Endothelial cell of umbilical vein (primary cell): Measurements from ENCODE around the gene NAPA. TPM values are rescaled to one million over a fixed set of nuclear protein-coding genes. Genes with fewer than 3 reads are reported as not detected.

Experiments
- BruUV-seq: library from RNA; stranded (reverse); fragments of 400-500 nt; replicated peaks from 2 replicates; lab custom pipeline; 2021; lab: Mats Ljungman, UMichigan
- CTCF ChIA-PET: fragments of 300-600, 350-600 bp; sonication (Branson Sonifier 250); formaldehyde crosslinking; loops from one replicate; lab custom pipeline; 2021; ENCODE audit warnings: antibody characterized with exemption, inconsistent platforms; lab: Charles Lee
- POLR2A ChIA-PET: fragments of 300-600, 350-600 bp; sonication (Branson Sonifier 250); formaldehyde crosslinking; loops from one replicate; lab custom pipeline; 2021; ENCODE audit warnings: antibody characterized with exemption, inconsistent platforms; lab: Charles Lee
- DNase-seq: peaks from one replicate; pipeline ENCODE4 v3.0.0-alpha.2; 2011; ENCODE audit warnings: low read depth, low spot score
- FAIRE-seq: peaks from 2 replicates; lab custom pipeline; 2011; peaks lifted over from hg19 to GRCh38; lab: Jason Lieb, UNC
- H2AFZ ChIP-seq: 2 replicates; pipeline ENCODE4 v1.6.0; 2012; ENCODE audit warnings: low read depth, low read length, control low read depth, inconsistent platforms
- H3K27ac ChIP-seq: 2 replicates; pipeline ENCODE4 v1.5.1; 2011; ENCODE audit warnings: low read depth, mild to moderate bottlenecking, control low read depth, low read length, moderate library complexity; ENCODE audit not compliant: insufficient read depth
- H3K27me3 ChIP-seq, 2 experiments: 2 replicates each; pipeline versions ENCODE4 v1.6.0 to v1.6.1; 2011; ENCODE audit warnings: low read length in 2 of 2, mixed read lengths in 1 of 2; ENCODE audit not compliant: control insufficient read depth in 2 of 2, insufficient read depth in 2 of 2
- H3K36me3 ChIP-seq, 2 experiments: 2 replicates in 1 of 2; 3 replicates in 1 of 2; pipeline ENCODE4 v1.5.1; 2011; ENCODE audit warnings: low read length in 2 of 2, mild to moderate bottlenecking in 1 of 2, moderate library complexity in 1 of 2; ENCODE audit not compliant: control insufficient read depth in 2 of 2, insufficient read depth in 2 of 2; ENCODE audit errors: extremely low read depth in 1 of 2
- H3K4me1 ChIP-seq: 3 replicates; pipeline ENCODE4 v1.5.1; 2011; ENCODE audit warnings: mild to moderate bottlenecking, low read length; ENCODE audit not compliant: control insufficient read depth, insufficient read depth; ENCODE audit errors: extremely low read depth
- H3K4me2 ChIP-seq: 2 replicates; pipeline ENCODE4 v1.6.1; 2011; ENCODE audit warnings: low read length, control low read depth, mixed read lengths; ENCODE audit not compliant: insufficient read depth
- H3K4me3 ChIP-seq, 3 experiments: fragments of 200-600 bp in 1 of 3; sonication (generic), shearing (Covaris generic) in 1 of 3; replicated peaks in 1 of 3; 2 replicates each; pipeline ENCODE4 v1.5.1; 2011 to 2016; ENCODE audit warnings: control low read depth in 3 of 3, low read length in 3 of 3, mild to moderate bottlenecking in 2 of 3, inconsistent platforms in 1 of 3, low read depth in 1 of 3, moderate library complexity in 1 of 3; ENCODE audit not compliant: insufficient read depth in 1 of 3
- H3K79me2 ChIP-seq: 2 replicates; pipeline ENCODE4 v1.6.0; 2012; ENCODE audit warnings: low read length, inconsistent platforms; ENCODE audit not compliant: control insufficient read depth, insufficient read depth
- H3K9ac ChIP-seq: replicated peaks from 2 replicates; pipeline ENCODE3; 2011; ENCODE audit warnings: low read length, control low read depth; ENCODE audit not compliant: insufficient read depth; ENCODE audit errors: extremely low read depth
- H3K9me1 ChIP-seq: replicated peaks from 3 replicates; pipeline ENCODE4 v1.6.0; 2011; ENCODE audit warnings: mild to moderate bottlenecking, low read length; ENCODE audit not compliant: control insufficient read depth, insufficient read depth; ENCODE audit errors: extremely low read depth
- H3K9me3 ChIP-seq: replicated peaks from 2 replicates; pipeline ENCODE4 v1.5.1; 2012; ENCODE audit warnings: low read length, inconsistent platforms; ENCODE audit not compliant: control insufficient read depth, insufficient read depth
- H4K20me1 ChIP-seq: replicated peaks from 2 replicates; pipeline ENCODE3; 2011; ENCODE audit warnings: mild to moderate bottlenecking, low read length; ENCODE audit not compliant: control insufficient read depth, insufficient read depth; ENCODE audit errors: extremely low read depth
- EZH2 ChIP-seq: IDR thresholded peaks from 2 replicates; pipeline ENCODE4 v1.6.1; 2012; ENCODE audit warnings: borderline replicate concordance, low read depth, mild to moderate bottlenecking, moderate library complexity, low read length, inconsistent platforms; ENCODE audit not compliant: severe bottlenecking
- FOS ChIP-seq: IDR thresholded peaks from 2 replicates; pipeline ENCODE4 v1.6.1; 2011; ENCODE audit warnings: mild to moderate bottlenecking, low read length, moderate library complexity, borderline replicate concordance; ENCODE audit not compliant: insufficient read depth
- GATA2 ChIP-seq: IDR thresholded peaks from 2 replicates; pipeline ENCODE4 v1.7.0; 2011; ENCODE audit warnings: low read depth, mild to moderate bottlenecking, moderate library complexity, mixed read lengths, low read length; ENCODE audit not compliant: insufficient read length, insufficient read depth
- JUN ChIP-seq: IDR thresholded peaks from 2 replicates; pipeline ENCODE4 v1.6.1; 2011; ENCODE audit warnings: borderline replicate concordance, low read depth; ENCODE audit not compliant: insufficient read length, insufficient read depth
- MYC ChIP-seq: IDR thresholded peaks from one replicate; pipeline ENCODE4 v1.6.1; 2011; ENCODE audit warnings: mild to moderate bottlenecking, low read depth, low read length
- POLR2A ChIP-seq: IDR thresholded peaks from 2 replicates; pipeline ENCODE4 v1.6.1; 2012; ENCODE audit warnings: low read depth, mild to moderate bottlenecking, control low read depth, low read length
- POLR2AphosphoS5 ChIP-seq: IDR thresholded peaks from 2 replicates; pipeline ENCODE4 v1.6.1; 2012; ENCODE audit warnings: low read depth, mild to moderate bottlenecking, control low read depth, low read length, moderate library complexity; ENCODE audit not compliant: insufficient read depth
- dilution Hi-C: fragments of 300-500 bp; cut with MboI; formaldehyde crosslinking; loops from one replicate; pipeline ENCODE4 v1.15.0; 2019; ENCODE audit warnings: low sequenced_read_pairs; ENCODE audit not compliant: extremely low pct_ligation_motif_present
- intact Hi-C: fragments of 100-400 bp; cut with micrococcal nuclease; formaldehyde crosslinking; loops from one replicate; pipeline ENCODE4 v1.10.0; 2022
- polyA plus RNA-seq, 4 experiments: library from polyadenylated mRNA; depleted of rRNA in 3 of 4; stranded (reverse) in 3 of 4; unstranded in 1 of 4; fragments of >200 nt; gene quantifications; 2 replicates each; pipeline versions ENCODE4 v1.2.1 to v1.2.3, GENCODE V29; 2011 to 2012; ENCODE audit warnings: missing spikeins in 1 of 4
- total RNA-seq: library from RNA; stranded (reverse); gene quantifications from 2 replicates; pipeline ENCODE4 v1.2.3, GENCODE V29; 2021
- TF ChIP-seq, protein P1 (sequence below): IDR thresholded peaks from 2 replicates; pipeline ENCODE4 v1.6.1; 2011; ENCODE audit not compliant: insufficient read depth, insufficient read length
- TF ChIP-seq, protein P2 (sequence below), 2 donors: IDR thresholded peaks; 1 replicate in 1 of 2; 2 replicates in 1 of 2; pipeline ENCODE4 v1.5.1; 2011; ENCODE audit warnings: low read length in 2 of 2, mild to moderate bottlenecking in 2 of 2, moderate library complexity in 2 of 2, control low read depth in 1 of 2, inconsistent platforms in 1 of 2, low read depth in 1 of 2; ENCODE audit not compliant: insufficient read depth in 1 of 2; ENCODE audit errors: extremely low read depth in 1 of 2

The NAPA gene
- total and polyA plus RNA-seq, 2 donors (not counting 3 experiments of a cell fraction or from before 2014, with no cell fraction given): 107 to 154 TPM

DNA sequence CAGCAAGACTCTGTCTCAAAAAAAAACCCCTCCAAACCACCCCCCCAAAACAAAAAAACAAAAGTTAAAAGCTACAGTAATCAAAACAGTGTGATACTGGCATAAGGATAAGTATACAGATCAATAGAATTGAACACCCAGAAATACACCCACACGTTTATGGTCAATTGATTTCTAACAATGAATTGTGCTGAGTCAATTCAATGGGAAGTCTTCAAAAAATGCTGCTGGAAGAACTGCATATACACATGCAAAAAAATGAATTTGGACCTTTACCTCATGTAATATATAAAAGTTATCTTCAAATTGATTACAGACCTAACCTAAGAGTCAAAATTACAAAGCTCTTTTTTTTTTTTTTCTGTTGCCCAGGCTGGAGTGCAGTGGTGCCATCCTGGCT, 19.8 kb upstream of the NAPA start:
- intact Hi-C loops: no loop called here
- TF ChIP-seq FOS: no peak
- TF ChIP-seq, protein P1, sequence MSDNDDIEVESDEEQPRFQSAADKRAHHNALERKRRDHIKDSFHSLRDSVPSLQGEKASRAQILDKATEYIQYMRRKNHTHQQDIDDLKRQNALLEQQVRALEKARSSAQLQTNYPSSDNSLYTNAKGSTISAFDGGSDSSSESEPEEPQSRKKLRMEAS: no peak
- TF ChIP-seq EZH2: no peak
- no peak for TF ChIP-seq POLR2A
- no peak for TF ChIP-seq GATA2
- TF ChIP-seq POLR2AphosphoS5: no peak
- no peak for TF ChIP-seq MYC
- TF ChIP-seq, protein P2, sequence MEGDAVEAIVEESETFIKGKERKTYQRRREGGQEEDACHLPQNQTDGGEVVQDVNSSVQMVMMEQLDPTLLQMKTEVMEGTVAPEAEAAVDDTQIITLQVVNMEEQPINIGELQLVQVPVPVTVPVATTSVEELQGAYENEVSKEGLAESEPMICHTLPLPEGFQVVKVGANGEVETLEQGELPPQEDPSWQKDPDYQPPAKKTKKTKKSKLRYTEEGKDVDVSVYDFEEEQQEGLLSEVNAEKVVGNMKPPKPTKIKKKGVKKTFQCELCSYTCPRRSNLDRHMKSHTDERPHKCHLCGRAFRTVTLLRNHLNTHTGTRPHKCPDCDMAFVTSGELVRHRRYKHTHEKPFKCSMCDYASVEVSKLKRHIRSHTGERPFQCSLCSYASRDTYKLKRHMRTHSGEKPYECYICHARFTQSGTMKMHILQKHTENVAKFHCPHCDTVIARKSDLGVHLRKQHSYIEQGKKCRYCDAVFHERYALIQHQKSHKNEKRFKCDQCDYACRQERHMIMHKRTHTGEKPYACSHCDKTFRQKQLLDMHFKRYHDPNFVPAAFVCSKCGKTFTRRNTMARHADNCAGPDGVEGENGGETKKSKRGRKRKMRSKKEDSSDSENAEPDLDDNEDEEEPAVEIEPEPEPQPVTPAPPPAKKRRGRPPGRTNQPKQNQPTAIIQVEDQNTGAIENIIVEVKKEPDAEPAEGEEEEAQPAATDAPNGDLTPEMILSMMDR (IDR thresholded peaks at IDR 0.05; ENCODE audit: extremely low read depth in 1 of 2, insufficient read depth in 1 of 2, low read depth in 1 of 2, low read length in 2 of 2): no peak
- TF ChIP-seq JUN: no peak
- Histone ChIP-seq H3K4me2 (no peak overlapping the region), H3K4me1 (no peaks in the 10 kb centered on the region), H4K20me1 (no peaks in the 10 kb centered on the region), H3K4me3 (no peak overlapping the region), H3K27ac (no peak overlapping the region), H3K9me1 (no peaks in the 10 kb centered on the region), H3K27me3 (peaks cover 0 to 1% of the 10 kb centered on the region in 2 experiments), H2AFZ (no peak overlapping the region), H3K36me3 (no peaks in the 10 kb centered on the region), H3K9me3 (no peaks in the 10 kb centered on the region), H3K79me2 (no peaks in the 10 kb centered on the region), H3K9ac (no peak overlapping the region)
- DNase-seq: no peak
- POLR2A ChIA-PET: no interaction called here
- no peak for FAIRE-seq
- dilution Hi-C loops: no loop called here
- CTCF ChIA-PET: interaction anchor here (0.7 to 1.4 kb wide), 4 partner anchors 11 to 262 kb away, joined by 3 to 4 read pairs (median 4); no protein-coding TSS in a partner anchor
- no TSS peak for BruUV-seq
